ENCODE results near the gene CATSPERD. TPM values are rescaled to one million over a fixed set of nuclear protein-coding genes. Genes with fewer than 3 reads are reported as not detected.
A peak's percentile ranks its signal among the peaks of the same experiment; 100 is the strongest.

CATSPERD gene
- total RNA-seq, 3 donors from 2014 or later, result not detected

DNA sequence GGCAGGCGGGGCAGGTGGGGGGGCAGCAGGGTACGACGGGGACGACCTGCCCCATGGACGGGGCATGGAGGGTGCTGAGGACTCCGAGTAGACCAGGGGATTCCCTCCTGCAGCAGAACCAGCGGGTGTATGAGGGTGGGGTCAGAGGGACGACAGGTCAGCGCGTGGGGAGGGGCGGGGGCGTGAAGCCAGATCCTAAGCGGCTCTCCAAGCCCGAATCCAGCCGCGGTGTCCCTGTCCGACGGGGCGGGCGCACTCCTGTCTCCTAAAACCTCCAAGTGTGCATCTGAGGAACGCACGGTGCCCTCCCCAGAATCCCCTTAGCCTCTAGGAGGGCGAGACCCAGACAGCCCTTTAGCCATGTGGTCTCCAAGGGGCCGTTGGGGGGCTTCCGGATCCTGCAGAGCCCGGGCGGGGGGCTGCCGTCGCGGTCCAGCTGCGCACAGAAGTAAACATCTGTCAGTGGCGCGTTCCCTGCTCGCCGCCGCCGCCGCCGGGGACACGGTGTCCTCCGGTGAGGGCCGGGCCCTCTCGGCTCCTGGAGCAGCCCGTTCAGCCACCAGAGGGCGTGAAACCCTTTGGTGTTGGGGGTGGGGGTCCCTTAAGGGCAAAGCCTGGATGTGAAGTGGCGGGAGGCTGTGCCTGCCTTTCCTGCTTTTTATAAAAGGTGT, 85.2 kb downstream of the CATSPERD start:
- Mint-ChIP-seq H3K4me1 (ENCODE audit: low read depth) (peaks cover 21% of the 10 kb centered on the region), H3K9me3 (no peaks in the 10 kb centered on the region), H3K4me3 (peak overlapping the region; percentile 42), H3K36me3 (ENCODE audit: insufficient read depth) (no peaks in the 10 kb centered on the region), H3K27me3 (ENCODE audit: low read depth) (peaks cover 20% of the 10 kb centered on the region)
- DNase-seq, result peak; percentile 59
- peak in 1 of 2 donors; percentile 20 for ATAC-seq

DNA sequence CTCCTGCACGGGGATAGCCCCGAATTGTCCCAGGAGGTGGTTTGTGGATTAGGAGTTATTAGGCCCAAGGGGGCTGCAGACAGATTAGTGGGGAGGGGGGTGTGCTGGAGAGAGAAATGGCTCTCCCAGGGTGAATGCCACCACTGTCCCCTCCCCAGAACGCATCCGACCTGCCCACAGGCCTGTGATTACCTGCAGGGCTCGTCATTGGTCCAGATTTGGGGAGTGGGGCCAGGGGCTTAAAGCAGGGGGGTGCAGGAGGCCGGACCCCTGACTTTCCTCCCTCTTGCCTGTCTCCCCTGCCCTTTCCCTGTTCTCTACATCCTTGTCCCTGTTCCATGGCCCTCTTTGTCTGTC, 85.7 kb downstream of the CATSPERD start:
- no peaks in the 10 kb centered on the region for H3K9me3 Mint-ChIP-seq
- no peaks in the 10 kb centered on the region for H3K36me3 Mint-ChIP-seq (ENCODE audit: insufficient read depth)
- peaks cover 15% of the 10 kb centered on the region for H3K27me3 Mint-ChIP-seq (ENCODE audit: low read depth)
- H3K4me3 Mint-ChIP-seq, result no peak overlapping the region
- peaks cover 21% of the 10 kb centered on the region for H3K4me1 Mint-ChIP-seq (ENCODE audit: low read depth)
- ATAC-seq (no peak), DNase-seq (no peak)

DNA sequence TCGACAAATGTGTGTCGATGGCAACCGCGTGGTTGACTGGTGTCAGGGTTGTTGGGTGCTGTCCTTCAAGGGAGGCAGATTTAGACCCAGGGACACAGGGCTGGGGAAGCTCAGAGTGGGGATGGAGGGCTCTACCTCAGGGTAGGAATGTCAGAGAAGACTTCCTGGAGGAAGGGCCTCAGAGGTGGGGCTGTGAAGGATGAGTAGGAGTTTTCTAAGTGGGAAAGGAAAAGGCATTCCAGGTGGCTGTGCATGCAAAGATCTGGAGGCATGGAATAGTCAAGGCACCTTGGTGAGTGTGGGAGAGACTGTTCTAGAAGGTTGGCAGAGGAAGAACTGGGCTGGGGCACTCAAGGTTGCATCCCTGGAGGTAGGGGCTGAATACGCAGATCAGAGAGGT, 86.5 kb downstream of the CATSPERD start:
- H3K4me3 Mint-ChIP-seq, result no peak overlapping the region
- DNase-seq (no peak), ATAC-seq (no peak)
- no peaks in the 10 kb centered on the region for H3K9me3 Mint-ChIP-seq
- H3K27me3 Mint-ChIP-seq (ENCODE audit: low read depth), result peaks cover 10% of the 10 kb centered on the region
- H3K36me3 Mint-ChIP-seq (ENCODE audit: insufficient read depth), result no peaks in the 10 kb centered on the region
- peaks cover 19% of the 10 kb centered on the region for H3K4me1 Mint-ChIP-seq (ENCODE audit: low read depth)

DNA sequence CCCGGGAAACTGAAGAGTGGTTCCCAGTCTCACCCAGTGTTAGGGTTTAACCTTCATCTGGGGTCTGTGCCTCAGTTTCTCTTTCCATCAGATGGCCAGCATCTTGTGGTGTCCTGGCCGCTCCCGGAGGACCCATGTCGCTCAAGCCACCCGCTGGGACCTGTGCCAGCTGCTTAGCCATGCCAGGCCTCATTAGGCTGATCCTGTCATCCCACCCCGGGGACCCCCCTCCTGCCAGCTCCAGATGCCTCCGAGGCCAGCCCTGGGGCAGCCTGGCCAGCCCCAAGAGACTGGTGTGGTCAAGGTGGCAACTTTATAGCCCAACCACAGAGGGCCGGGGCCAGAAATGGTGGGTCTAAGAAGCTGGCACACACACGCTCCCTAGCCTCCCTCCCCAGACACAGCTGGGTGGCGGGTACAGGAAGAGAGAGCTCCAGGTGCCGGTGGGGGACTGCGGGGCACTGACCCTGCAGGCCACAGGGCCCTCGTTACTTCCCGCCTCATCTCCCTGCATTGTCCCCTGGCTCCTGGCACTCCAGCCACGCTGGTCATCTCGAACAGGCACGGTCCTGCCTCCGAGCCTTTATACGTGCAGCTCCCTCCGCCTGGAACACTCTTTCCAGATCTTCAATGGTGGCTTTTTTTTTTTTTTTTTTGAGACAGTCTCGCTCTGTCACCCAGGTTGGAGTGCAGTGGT, 87.8 kb downstream of the CATSPERD start:
- DNase-seq (no peak), ATAC-seq (no peak)
- Mint-ChIP-seq H3K4me1 (ENCODE audit: low read depth) (peaks cover 12% of the 10 kb centered on the region), H3K36me3 (ENCODE audit: insufficient read depth) (no peaks in the 10 kb centered on the region), H3K9me3 (no peaks in the 10 kb centered on the region), H3K4me3 (no peak overlapping the region), H3K27me3 (ENCODE audit: low read depth) (peaks cover 9% of the 10 kb centered on the region)

DNA sequence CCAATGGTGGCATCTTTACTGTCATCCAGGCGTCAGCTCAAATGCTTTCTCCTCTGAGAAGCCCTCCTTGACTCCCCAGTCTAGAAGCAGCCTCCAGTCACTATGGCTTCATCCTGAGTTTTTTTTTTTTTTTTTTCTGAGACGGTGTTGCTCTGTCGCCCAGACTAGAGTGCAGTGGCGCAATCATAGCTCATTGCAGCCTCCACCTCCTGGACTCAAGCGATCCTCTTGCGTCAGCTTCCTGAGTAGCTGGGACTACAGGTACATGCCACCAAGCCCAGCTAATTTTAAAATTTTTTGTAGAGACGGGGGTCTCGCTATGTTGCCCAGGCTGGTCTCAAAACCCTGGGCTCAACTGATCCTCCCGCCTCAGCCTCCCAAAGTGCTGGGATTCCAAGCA, 88.6 kb downstream of the CATSPERD start:
- DNase-seq (no peak), ATAC-seq (no peak)
- H3K9me3 Mint-ChIP-seq, result no peaks in the 10 kb centered on the region
- no peaks in the 10 kb centered on the region for H3K36me3 Mint-ChIP-seq (ENCODE audit: insufficient read depth)
- H3K27me3 Mint-ChIP-seq (ENCODE audit: low read depth), result peaks cover 7% of the 10 kb centered on the region
- no peak overlapping the region for H3K4me3 Mint-ChIP-seq
- H3K4me1 Mint-ChIP-seq (ENCODE audit: low read depth), result peaks cover 6% of the 10 kb centered on the region

DNA sequence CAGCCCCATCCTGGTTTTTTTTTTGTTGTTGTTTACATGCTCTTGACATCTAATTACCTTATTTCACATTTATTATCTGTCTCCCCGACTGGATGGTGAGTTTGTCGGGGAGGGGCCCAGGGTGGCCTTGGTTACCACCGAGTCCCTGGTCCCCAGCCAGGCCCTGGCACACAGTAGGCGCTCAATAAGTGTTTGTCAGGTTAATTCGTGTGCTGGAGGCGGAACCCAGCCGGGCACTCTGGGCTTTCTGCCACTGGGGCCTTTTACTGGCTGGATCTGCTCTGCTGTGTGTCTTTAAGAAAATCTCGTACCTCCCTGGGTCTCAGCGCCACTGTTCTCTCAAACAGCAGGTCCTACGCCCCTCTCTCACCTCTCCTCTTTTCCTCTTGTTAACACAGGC, 89.0 kb downstream of the CATSPERD start:
- Mint-ChIP-seq H3K4me1 (ENCODE audit: low read depth) (peaks cover 2% of the 10 kb centered on the region), H3K4me3 (no peak overlapping the region), H3K36me3 (ENCODE audit: insufficient read depth) (no peaks in the 10 kb centered on the region), H3K27me3 (ENCODE audit: low read depth) (peaks cover 3% of the 10 kb centered on the region), H3K9me3 (no peaks in the 10 kb centered on the region)
- no peak for DNase-seq
- ATAC-seq, result no peak

DNA sequence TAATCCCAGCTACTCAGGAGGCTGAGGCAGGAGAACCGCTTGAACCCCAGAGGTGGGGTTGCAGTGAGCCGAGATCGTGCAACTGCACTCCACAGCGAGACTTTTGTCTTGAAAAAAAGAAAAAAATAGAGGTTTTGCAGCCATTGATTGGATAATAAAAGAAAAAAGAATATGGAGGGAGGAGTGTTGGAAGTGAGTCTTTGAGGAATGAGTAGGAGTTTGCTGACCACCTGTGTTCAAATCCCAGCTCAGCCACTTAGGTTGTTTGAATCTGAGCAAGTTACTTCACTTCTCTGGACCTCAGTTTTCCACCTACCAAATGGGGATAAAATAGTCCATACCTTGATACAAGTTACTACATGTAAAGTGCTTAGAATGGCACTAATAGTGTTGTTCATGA, 90.7 kb downstream of the CATSPERD start:
- H3K36me3 Mint-ChIP-seq (ENCODE audit: insufficient read depth), result no peaks in the 10 kb centered on the region
- H3K9me3 Mint-ChIP-seq, result no peaks in the 10 kb centered on the region
- no peaks in the 10 kb centered on the region for H3K4me1 Mint-ChIP-seq (ENCODE audit: low read depth)
- no peak for ATAC-seq
- DNase-seq, result no peak
- H3K27me3 Mint-ChIP-seq (ENCODE audit: low read depth), result no peaks in the 10 kb centered on the region
- H3K4me3 Mint-ChIP-seq, result no peak overlapping the region

DNA sequence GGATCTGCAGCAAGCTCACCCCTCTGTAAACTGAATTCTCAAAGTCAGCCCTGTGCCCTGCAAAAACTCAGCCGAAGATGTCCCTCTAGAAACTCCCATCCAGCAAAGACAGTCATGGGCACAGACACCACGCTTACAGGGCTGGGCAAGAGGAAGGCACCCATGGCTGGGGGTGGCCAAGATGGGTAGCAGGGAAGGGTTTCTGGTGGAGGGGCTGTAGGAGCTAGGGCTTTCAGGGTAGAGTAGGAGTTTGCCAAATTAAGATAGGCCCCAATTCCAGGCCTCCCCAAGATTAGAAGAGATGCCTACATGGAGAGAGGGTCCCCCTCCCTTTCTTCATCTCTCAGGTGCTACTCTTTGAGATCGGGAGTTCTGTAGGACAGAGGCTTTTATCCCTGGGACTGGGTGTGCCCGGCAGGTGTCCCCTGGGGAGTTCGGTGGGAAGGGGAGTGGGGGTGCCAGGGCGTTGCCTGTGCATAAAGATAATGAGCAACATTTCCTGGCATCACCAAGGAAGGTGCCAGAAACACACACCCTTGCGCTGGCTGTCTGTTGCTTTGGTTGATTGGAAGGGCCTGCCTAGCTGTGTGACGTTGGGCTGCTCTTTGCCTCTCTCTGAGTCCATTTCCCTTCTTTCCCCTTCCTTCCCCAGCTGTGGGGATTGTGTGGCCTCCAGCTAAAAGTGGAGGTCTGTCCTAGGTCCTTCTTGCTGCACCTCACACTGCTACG, 93.8 kb downstream of the CATSPERD start:
- ATAC-seq (no peak), DNase-seq (no peak)
- H3K36me3 Mint-ChIP-seq (ENCODE audit: insufficient read depth), result no peaks in the 10 kb centered on the region
- H3K4me3 Mint-ChIP-seq, result no peak overlapping the region
- peaks cover 4% of the 10 kb centered on the region for H3K27me3 Mint-ChIP-seq (ENCODE audit: low read depth)
- H3K9me3 Mint-ChIP-seq, result no peaks in the 10 kb centered on the region
- H3K4me1 Mint-ChIP-seq (ENCODE audit: low read depth), result no peaks in the 10 kb centered on the region

DNA sequence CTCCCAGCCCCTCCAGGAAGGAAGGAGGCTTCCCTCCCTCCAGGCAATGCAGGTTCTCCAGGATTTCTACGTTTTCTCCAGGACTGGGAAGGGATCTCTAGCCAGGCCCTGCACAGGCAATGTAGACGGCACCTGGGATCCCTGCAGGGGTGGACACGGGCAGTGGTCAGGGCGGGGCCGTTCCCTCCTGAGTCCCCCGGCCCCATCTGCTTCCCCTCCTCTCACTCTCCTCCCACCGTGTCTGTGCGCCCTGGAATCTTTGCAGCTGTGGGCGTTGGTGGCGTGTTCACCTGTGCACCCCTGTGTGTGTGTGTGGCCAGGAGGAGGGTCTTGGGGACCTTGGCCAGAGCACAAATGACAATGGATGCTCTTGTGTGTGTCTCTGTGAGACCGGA, 94.4 kb downstream of the CATSPERD start:
- DNase-seq (no peak), ATAC-seq (no peak)
- Mint-ChIP-seq H3K36me3 (ENCODE audit: insufficient read depth) (no peaks in the 10 kb centered on the region), H3K27me3 (ENCODE audit: low read depth) (peaks cover 6% of the 10 kb centered on the region), H3K4me1 (ENCODE audit: low read depth) (no peaks in the 10 kb centered on the region), H3K4me3 (no peak overlapping the region), H3K9me3 (no peaks in the 10 kb centered on the region)

DNA sequence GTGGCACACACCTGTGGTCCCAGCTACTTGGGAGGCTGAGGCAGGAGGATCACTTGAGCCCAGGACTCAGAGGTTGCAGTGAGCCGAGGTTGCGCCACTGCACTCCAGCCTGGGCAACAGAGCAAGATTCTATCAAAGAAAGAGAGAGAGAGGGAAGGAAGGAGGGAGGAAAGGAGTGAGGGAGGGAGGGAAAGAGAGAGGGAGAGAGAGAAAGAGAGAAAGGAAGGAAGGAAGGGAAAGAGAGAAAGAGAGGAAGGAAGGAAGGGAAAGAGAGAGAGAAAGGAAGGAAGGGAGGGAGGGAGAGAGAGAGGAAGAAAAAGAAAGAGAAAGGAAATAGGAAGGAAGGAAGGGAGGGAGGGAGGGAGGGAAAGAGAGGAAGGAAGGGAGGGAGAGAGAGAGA, 96.8 kb downstream of the CATSPERD start:
- no peaks in the 10 kb centered on the region for H3K4me1 Mint-ChIP-seq (ENCODE audit: low read depth)
- no peaks in the 10 kb centered on the region for H3K36me3 Mint-ChIP-seq (ENCODE audit: insufficient read depth)
- no peak overlapping the region for H3K4me3 Mint-ChIP-seq
- no peak for DNase-seq
- H3K27me3 Mint-ChIP-seq (ENCODE audit: low read depth), result peaks cover 6% of the 10 kb centered on the region
- no peaks in the 10 kb centered on the region for H3K9me3 Mint-ChIP-seq
- no peak for ATAC-seq

DNA sequence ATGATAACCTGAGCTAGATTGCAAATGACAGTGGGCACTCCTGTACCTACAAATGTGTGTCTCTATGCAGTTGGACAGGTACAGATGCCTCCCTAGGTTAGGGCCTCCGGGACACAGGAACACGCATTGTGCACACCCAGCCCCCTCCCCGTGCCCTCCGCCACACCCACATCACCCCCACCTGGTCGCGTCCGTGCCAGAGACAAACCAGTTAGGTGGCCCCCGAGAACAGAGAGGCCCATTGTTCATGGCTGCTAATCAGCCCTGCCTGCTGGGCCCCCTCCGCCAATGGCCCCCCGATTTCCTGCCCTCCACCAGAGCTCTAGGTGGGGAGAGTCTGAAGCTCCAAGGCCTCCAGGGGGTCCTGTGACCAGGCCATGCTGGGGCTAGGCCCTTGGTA, 98.2 kb downstream of the CATSPERD start:
- DNase-seq, result no peak
- H3K9me3 Mint-ChIP-seq, result no peaks in the 10 kb centered on the region

DNA sequence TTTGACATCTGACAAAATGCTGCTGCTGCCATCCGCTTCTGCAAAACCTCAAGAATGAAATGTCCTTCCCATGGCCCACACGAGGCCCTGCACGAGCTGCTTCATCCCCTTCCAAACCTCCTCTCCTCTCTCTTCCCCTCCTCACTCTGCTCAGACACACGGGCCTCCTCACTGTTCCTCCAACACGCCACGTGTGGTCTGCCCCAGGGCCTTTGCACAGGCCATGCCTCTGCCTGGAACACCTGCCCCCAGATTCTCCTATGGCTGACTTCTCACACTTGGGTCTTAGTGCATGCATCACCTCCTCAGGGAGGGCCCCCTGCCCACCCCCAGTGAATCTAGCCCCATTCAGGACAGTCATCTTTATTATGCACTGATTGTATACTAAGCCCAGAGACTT, 100.3 kb downstream of the CATSPERD start:
- H3K27me3 Mint-ChIP-seq (ENCODE audit: low read depth), result peaks cover 6% of the 10 kb centered on the region
- H3K9me3 Mint-ChIP-seq, result no peaks in the 10 kb centered on the region
- DNase-seq, result no peak
- ATAC-seq, result no peak
- no peaks in the 10 kb centered on the region for H3K36me3 Mint-ChIP-seq (ENCODE audit: insufficient read depth)
- H3K4me1 Mint-ChIP-seq (ENCODE audit: low read depth), result no peaks in the 10 kb centered on the region
- no peak overlapping the region for H3K4me3 Mint-ChIP-seq

More for the DNA sequence above, 98.2 kb downstream of the CATSPERD start:
- no peaks in the 10 kb centered on the region for H3K4me1 Mint-ChIP-seq (ENCODE audit: low read depth)
- H3K4me3 Mint-ChIP-seq, result no peak overlapping the region
- no peaks in the 10 kb centered on the region for H3K36me3 Mint-ChIP-seq (ENCODE audit: insufficient read depth)
- ATAC-seq, result no peak
- peaks cover 6% of the 10 kb centered on the region for H3K27me3 Mint-ChIP-seq (ENCODE audit: low read depth)

DNA sequence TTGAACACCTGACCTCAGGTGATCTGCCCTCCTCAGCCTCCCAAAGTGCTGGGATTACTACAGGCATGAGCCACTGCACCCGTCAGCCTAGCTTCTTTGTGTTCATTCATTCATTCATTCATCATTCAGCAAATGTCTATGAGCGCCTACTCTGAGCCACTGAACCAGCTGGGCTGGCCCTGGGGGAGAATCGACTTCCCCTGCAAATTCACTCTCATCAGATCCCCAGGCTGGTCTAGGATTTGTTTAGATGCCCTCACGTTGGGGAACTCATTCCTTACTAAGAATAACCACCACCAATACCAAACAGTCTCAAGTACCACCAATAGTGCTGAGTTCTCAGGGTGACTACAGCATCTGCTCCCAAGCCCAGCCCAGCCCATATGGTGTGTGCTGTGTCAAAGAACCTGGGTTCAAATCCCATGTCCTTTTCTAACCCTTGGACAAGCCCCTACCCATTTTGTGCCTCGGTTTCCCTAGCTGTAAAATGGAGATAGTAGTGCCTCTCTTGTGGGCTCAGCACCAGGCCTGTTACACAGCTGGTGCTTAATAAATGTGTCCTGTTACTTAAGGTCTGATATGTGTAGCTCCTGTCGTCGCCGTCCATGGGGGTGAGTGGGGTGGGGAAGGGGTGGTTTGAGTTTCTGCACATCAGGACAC, 101.2 kb downstream of the CATSPERD start:
- Mint-ChIP-seq H3K4me3 (no peak overlapping the region), H3K27me3 (ENCODE audit: low read depth) (peaks cover 6% of the 10 kb centered on the region), H3K4me1 (ENCODE audit: low read depth) (no peaks in the 10 kb centered on the region), H3K36me3 (ENCODE audit: insufficient read depth) (no peaks in the 10 kb centered on the region), H3K9me3 (no peaks in the 10 kb centered on the region)
- no peak for DNase-seq
- ATAC-seq, result no peak

DNA sequence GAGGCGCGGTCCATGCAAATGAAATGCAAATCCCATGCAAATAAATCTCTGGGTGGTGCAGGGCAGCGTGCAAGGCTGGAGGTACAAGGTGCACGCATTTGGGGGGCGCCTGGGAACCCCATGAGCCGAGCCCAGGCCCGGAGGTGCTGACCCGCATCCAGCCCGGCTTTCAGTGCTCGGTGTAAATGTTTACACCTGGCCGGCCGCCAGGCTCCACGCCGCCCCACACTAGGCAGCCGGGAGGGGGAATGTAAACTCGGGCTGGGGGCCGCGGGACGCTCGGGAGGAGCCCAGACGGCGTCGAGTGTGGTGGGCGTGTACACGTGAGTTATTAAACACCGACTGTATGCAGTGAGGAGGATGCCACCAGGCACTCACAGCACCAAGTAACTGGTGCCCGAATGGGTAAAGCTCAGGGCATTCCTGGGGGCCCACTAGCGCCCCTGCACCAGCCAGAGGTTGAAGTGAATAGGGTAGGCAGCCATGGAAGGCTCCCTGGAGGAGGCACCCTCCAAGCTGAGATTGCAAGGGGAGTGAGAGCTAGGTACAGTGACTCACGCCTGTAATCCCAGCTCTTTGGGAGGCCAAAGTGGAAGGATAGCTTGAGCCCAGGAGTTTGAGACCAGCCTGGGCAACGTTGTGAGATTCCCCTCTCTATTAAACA, 101.9 kb downstream of the CATSPERD start:
- Mint-ChIP-seq H3K36me3 (ENCODE audit: insufficient read depth) (no peaks in the 10 kb centered on the region), H3K4me3 (no peak overlapping the region)
- ATAC-seq, result no peak

More for the DNA sequence above, 101.9 kb downstream of the CATSPERD start:
- peaks cover 5% of the 10 kb centered on the region for H3K4me1 Mint-ChIP-seq (ENCODE audit: low read depth)
- no peaks in the 10 kb centered on the region for H3K9me3 Mint-ChIP-seq
- no peak for DNase-seq
- H3K27me3 Mint-ChIP-seq (ENCODE audit: low read depth), result peaks cover 6% of the 10 kb centered on the region

Measured in activated T-cell treated with anti-CD3 and anti-CD28 coated beads, Interleukin-2, amount 50 U/mL, for 4 hours (primary cell).